ENCODE data around the gene OPRM1.

The OPRM1 gene

GRCh38 chr6:154030646-154031045, 8.4 kb upstream of the OPRM1 start:
- TF ChIP-seq, protein P1, sequence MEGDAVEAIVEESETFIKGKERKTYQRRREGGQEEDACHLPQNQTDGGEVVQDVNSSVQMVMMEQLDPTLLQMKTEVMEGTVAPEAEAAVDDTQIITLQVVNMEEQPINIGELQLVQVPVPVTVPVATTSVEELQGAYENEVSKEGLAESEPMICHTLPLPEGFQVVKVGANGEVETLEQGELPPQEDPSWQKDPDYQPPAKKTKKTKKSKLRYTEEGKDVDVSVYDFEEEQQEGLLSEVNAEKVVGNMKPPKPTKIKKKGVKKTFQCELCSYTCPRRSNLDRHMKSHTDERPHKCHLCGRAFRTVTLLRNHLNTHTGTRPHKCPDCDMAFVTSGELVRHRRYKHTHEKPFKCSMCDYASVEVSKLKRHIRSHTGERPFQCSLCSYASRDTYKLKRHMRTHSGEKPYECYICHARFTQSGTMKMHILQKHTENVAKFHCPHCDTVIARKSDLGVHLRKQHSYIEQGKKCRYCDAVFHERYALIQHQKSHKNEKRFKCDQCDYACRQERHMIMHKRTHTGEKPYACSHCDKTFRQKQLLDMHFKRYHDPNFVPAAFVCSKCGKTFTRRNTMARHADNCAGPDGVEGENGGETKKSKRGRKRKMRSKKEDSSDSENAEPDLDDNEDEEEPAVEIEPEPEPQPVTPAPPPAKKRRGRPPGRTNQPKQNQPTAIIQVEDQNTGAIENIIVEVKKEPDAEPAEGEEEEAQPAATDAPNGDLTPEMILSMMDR (IDR thresholded peaks at IDR 0.05; ENCODE audit: insufficient read depth, low read length) = no peak
- no peak for TF ChIP-seq SPI1 (IDR thresholded peaks at IDR 0.05; ENCODE audit: borderline replicate concordance, low read depth)
- no peak for TF ChIP-seq GABPA (IDR thresholded peaks at IDR 0.05; ENCODE audit: low read depth)
- TF ChIP-seq POLR2AphosphoS5 (IDR thresholded peaks at IDR 0.05; ENCODE audit: low read depth) = no peak
- TF ChIP-seq, protein P2, sequence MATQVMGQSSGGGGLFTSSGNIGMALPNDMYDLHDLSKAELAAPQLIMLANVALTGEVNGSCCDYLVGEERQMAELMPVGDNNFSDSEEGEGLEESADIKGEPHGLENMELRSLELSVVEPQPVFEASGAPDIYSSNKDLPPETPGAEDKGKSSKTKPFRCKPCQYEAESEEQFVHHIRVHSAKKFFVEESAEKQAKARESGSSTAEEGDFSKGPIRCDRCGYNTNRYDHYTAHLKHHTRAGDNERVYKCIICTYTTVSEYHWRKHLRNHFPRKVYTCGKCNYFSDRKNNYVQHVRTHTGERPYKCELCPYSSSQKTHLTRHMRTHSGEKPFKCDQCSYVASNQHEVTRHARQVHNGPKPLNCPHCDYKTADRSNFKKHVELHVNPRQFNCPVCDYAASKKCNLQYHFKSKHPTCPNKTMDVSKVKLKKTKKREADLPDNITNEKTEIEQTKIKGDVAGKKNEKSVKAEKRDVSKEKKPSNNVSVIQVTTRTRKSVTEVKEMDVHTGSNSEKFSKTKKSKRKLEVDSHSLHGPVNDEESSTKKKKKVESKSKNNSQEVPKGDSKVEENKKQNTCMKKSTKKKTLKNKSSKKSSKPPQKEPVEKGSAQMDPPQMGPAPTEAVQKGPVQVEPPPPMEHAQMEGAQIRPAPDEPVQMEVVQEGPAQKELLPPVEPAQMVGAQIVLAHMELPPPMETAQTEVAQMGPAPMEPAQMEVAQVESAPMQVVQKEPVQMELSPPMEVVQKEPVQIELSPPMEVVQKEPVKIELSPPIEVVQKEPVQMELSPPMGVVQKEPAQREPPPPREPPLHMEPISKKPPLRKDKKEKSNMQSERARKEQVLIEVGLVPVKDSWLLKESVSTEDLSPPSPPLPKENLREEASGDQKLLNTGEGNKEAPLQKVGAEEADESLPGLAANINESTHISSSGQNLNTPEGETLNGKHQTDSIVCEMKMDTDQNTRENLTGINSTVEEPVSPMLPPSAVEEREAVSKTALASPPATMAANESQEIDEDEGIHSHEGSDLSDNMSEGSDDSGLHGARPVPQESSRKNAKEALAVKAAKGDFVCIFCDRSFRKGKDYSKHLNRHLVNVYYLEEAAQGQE (IDR thresholded peaks at IDR 0.05; ENCODE audit: insufficient replicate concordance, low read depth) = no peak
- H3K4me3 ChIP-seq (replicated peaks; ENCODE audit: insufficient read depth, low read length) = no peak overlapping the region
- no peak overlapping the region for H3K27ac ChIP-seq (replicated peaks)
- DNase-seq (ENCODE audit: low read depth in 1 of 2, low spot score in 1 of 2) = no peak
- H3K27me3 ChIP-seq (ENCODE audit: insufficient read depth, poor library complexity, severe bottlenecking) = no peaks in the 10 kb centered on the region

- TF ChIP-seq, protein P1 (IDR thresholded peaks at IDR 0.05; ENCODE audit: insufficient read depth, low read length) = no peak
- TF ChIP-seq POLR2AphosphoS5 (IDR thresholded peaks at IDR 0.05; ENCODE audit: low read depth) (no peak), GABPA (IDR thresholded peaks at IDR 0.05; ENCODE audit: low read depth) (no peak), SPI1 (IDR thresholded peaks at IDR 0.05; ENCODE audit: borderline replicate concordance, low read depth) (no peak)
- TF ChIP-seq, protein P2 (IDR thresholded peaks at IDR 0.05; ENCODE audit: insufficient replicate concordance, low read depth) = no peak
- Histone ChIP-seq H3K4me3 (replicated peaks; ENCODE audit: insufficient read depth, low read length) (no peak overlapping the region), H3K27ac (replicated peaks) (no peak overlapping the region), H3K27me3 (ENCODE audit: insufficient read depth, poor library complexity, severe bottlenecking) (peaks cover 4% of the 10 kb centered on the region)
- DNase-seq (ENCODE audit: low read depth in 1 of 2, low spot score in 1 of 2) = no peak
Observed at GRCh38 chr6:154041001-154041400, 2.0 kb downstream of the OPRM1 start.

DNA sequence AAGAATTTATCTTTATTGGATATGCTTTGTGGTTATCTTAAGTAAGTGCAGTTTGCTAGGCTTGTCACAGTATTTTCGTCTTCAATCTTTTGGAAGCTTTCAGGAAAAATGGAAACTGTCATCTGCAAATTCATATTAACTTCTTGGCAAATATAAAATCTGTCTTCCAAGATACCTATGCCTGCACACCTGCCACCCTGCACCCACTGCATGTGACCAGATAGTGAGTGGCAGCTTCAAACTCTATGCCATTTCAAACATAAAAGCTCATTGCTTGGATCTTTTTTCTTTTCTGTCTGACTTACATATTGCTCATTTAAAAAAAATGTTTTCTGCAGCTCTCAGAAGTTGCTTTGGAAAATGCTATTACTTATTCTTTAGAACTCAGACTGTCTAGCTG, 14.1 kb downstream of the OPRM1 start:
- no peak for DNase-seq (ENCODE audit: low read depth in 1 of 2, low spot score in 1 of 2)

More for the DNA sequence above, 14.1 kb downstream of the OPRM1 start:
- Histone ChIP-seq H3K27ac (replicated peaks) (no peak overlapping the region), H3K4me3 (replicated peaks; ENCODE audit: insufficient read depth, low read length) (no peak overlapping the region), H3K27me3 (ENCODE audit: insufficient read depth, poor library complexity, severe bottlenecking) (no peaks in the 10 kb centered on the region)
- no peak for TF ChIP-seq POLR2AphosphoS5 (IDR thresholded peaks at IDR 0.05; ENCODE audit: low read depth)
- TF ChIP-seq, protein P2 (IDR thresholded peaks at IDR 0.05; ENCODE audit: insufficient replicate concordance, low read depth) = no peak
- TF ChIP-seq, protein P1 (IDR thresholded peaks at IDR 0.05; ENCODE audit: insufficient read depth, low read length) = no peak
- TF ChIP-seq GABPA (IDR thresholded peaks at IDR 0.05; ENCODE audit: low read depth) = no peak
- TF ChIP-seq SPI1 (IDR thresholded peaks at IDR 0.05; ENCODE audit: borderline replicate concordance, low read depth) = no peak

Data from HL-60 (cell line).